Lung (tissue), 12 donors: ENCODE measurements around the gene SEC24C. TPM values are rescaled to one million over a fixed set of nuclear protein-coding genes. Genes with fewer than 3 reads are reported as not detected.

ENCODE experiments used
- ATAC-seq: fragments of 200-7000 bp; cut with Tn5 transposase; one replicate; pipeline ENCODE4 v1.9.1; 2020; ENCODE audit warnings: moderate number of reproducible peaks; ENCODE audit not compliant: insufficient read depth, low FRiP score
- DNase-seq, 3 donors: peaks; one replicate each; pipeline ENCODE4 v3.0.0-alpha.2; 2013 to 2017
- H3K27ac ChIP-seq, 2 donors: one replicate each; pipeline ENCODE4 v1.5.1; 2013; ENCODE audit warnings: mild to moderate bottlenecking in 2 of 2, moderate library complexity in 2 of 2, control low read depth in 1 of 2, inconsistent platforms in 1 of 2, low read depth in 1 of 2, low read length in 1 of 2
- H3K27me3 ChIP-seq, 3 donors: one replicate each; pipeline ENCODE4 v1.5.1; 2013; ENCODE audit warnings: low read length in 2 of 3; ENCODE audit not compliant: control insufficient read depth in 3 of 3, insufficient read depth in 3 of 3
- H3K36me3 ChIP-seq, 4 donors: one replicate each; pipeline ENCODE4 v1.5.1; 2013; ENCODE audit warnings: low read length in 4 of 4, mild to moderate bottlenecking in 1 of 4, moderate library complexity in 1 of 4; ENCODE audit not compliant: control insufficient read depth in 4 of 4, insufficient read depth in 4 of 4
- H3K4me1 ChIP-seq, 5 donors: one replicate each; pipeline ENCODE4 v1.5.1; 2013; ENCODE audit warnings: low read length in 5 of 5, mild to moderate bottlenecking in 2 of 5, moderate library complexity in 1 of 5; ENCODE audit not compliant: control insufficient read depth in 5 of 5, insufficient read depth in 5 of 5
- H3K4me3 ChIP-seq: one replicate; pipeline ENCODE4 v1.5.1; 2013; ENCODE audit warnings: mild to moderate bottlenecking, control low read depth, moderate library complexity
- H3K9ac ChIP-seq, 2 donors: one replicate each; pipeline ENCODE4 v1.5.1; 2013; ENCODE audit warnings: low read length in 2 of 2, control low read depth in 1 of 2; ENCODE audit not compliant: insufficient read depth in 1 of 2
- H3K9me3 ChIP-seq, 4 donors: one replicate each; pipeline ENCODE4 v1.5.1; 2013; ENCODE audit warnings: low read length in 3 of 4, mild to moderate bottlenecking in 1 of 4, moderate library complexity in 1 of 4; ENCODE audit not compliant: control insufficient read depth in 4 of 4, insufficient read depth in 3 of 4
- CTCF ChIP-seq: IDR thresholded peaks from 2 replicates; pipeline ENCODE4 v1.5.1; 2012; ENCODE audit warnings: mild to moderate bottlenecking; ENCODE audit errors: control extremely low read depth, extremely low read depth
- WGBS, 2 donors: extraction: QIAGEN DNeasy Blood & Tissue Kit; methylation state at CpG; one replicate each; pipeline ENCODE4 v1.1.7; 2013; 5-methylcytosine and 5-hydroxymethylcytosine counted together
- polyA plus RNA-seq, 2 donors: library from polyadenylated mRNA; stranded (reverse); fragments of 200-250 nt; gene quantifications; one replicate each; pipeline ENCODE4 v1.2.1, GENCODE V29; 2013
- total RNA-seq, 2 donors: library from RNA; depleted of rRNA in 1 of 2; stranded (reverse); fragments of >200 nt in 1 of 2; gene quantifications; one replicate each; pipeline ENCODE4 v1.2.1, GENCODE V29; 2014 to 2021
- donor health status: control.
- donor health status: control.
- donor health status: Bipolar disorder and iron deficiency.
- donor health status: healthy.
- donor health status: DM: yes; HTN: yes; CAD: no.

The SEC24C gene
- total and polyA plus RNA-seq, 4 donors = 42.3 to 77.4 (median 57.4) TPM

GRCh38 chr10:73796766-73797165 is 52.6 kb downstream of the SEC24C start:
- Histone ChIP-seq H3K36me3 (peaks cover 38 to 86% (median 49%) of the 10 kb centered on the region in 4 donors), H3K9ac (no peak overlapping the region), H3K27me3 (no peaks in the 10 kb centered on the region), H3K4me1 (no peaks in the 10 kb centered on the region), H3K27ac (no peak overlapping the region), H3K9me3 (no peaks in the 10 kb centered on the region), H3K4me3 (no peak overlapping the region)
- no peak for TF ChIP-seq CTCF
- ATAC-seq (no peak), DNase-seq (no peak)
- 88 to 91% methylated on average over 5 of the region's 5 CpGs for WGBS, 2 donors

- Histone ChIP-seq H3K27ac (no peak overlapping the region), H3K36me3 (peaks cover 42 to 86% (median 53%) of the 10 kb centered on the region in 4 donors), H3K9ac (no peak overlapping the region), H3K4me1 (no peaks in the 10 kb centered on the region), H3K9me3 (no peaks in the 10 kb centered on the region), H3K4me3 (no peak overlapping the region), H3K27me3 (no peaks in the 10 kb centered on the region)
- ATAC-seq (no peak), DNase-seq (no peak)
- TF ChIP-seq CTCF = no peak
- 93% methylated on average over 19 of the region's 19 CpGs for WGBS, 2 donors
Observed at GRCh38 chr10:73797324-73798025, 53.3 kb downstream of the SEC24C start.

GRCh38 chr10:73798087-73798486 is 53.9 kb downstream of the SEC24C start:
- no peak overlapping the region for H3K27ac ChIP-seq
- H3K9ac ChIP-seq = no peak overlapping the region
- H3K4me1 ChIP-seq = no peaks in the 10 kb centered on the region
- no peak overlapping the region for H3K4me3 ChIP-seq
- H3K27me3 ChIP-seq = no peaks in the 10 kb centered on the region
- WGBS, 2 donors = 94 to 97% methylated on average over 6 of the region's 6 CpGs
- TF ChIP-seq CTCF = no peak
- H3K9me3 ChIP-seq = no peaks in the 10 kb centered on the region
- peaks cover 44 to 86% (median 54%) of the 10 kb centered on the region in 4 donors for H3K36me3 ChIP-seq
- DNase-seq (no peak), ATAC-seq (no peak)
